Hippocampal formation (tissue), 2 donors: ENCODE measurements around the gene PSMA6.
A peak's percentile ranks its signal among the peaks of the same experiment; 100 is the strongest.
"Not testable (repeated sequence)": the region's sequence is repeated elsewhere in the genome, so short reads cannot be mapped to it uniquely, and the experiment has no call there.

Experiments
- DNase-seq, 2 donors: peaks; one replicate each; lab custom pipeline; 2025; lab: John Stamatoyannopoulos, UW

The PSMA6 gene

GRCh38 chr14:35285168-35286002, 6.8 kb upstream of the PSMA6 start:
- peak in 1 of 2 donors; percentile 18 for DNase-seq

DNA sequence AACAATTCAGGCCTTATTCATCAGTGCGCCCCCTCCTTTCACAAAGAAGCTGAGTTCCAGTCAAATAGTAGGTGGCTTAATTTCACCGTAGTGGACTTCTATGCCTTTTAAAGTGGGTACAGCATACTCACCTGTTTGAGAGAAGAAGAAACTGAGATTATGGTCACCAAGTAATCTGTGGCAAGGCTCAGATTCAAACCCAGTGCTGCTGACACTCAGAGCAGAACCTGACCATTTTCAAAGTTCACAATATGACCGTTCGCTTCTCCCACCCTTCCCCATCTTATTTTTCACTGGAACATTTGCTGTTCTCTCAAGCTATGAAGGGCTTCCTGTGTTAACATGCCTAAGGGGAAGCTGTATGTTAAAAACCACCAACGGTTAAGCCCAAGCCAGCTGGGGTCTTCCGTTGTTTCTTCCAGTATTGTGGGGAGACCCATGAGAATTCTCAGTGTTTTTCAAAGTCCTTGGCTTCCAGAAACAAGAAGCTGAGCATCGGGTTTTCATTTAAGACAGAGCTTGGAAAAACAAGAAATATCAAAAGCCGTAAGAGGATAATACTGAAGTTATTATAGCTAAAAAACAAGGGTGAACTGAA, 6.1 kb upstream of the PSMA6 start:
- no peak for DNase-seq

DNA sequence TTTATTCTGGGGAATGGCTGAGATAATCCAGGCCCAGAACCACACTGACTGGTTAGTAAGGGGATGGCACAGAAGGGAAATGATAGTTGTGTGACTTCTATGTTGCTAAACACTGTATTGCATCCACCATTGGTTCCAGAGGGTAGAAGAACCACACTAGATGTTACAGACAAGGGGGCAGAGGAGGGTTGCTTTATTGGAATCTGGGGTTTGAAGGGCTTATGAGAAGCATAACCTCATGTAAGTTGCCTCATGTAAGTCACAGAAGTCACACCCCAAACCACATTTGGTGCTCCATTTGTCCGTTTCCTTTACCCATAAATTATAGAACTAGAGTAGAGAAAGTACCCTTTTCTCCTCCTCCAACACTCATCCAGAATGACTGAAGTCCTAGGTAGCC, 5.5 kb upstream of the PSMA6 start:
- no peak for DNase-seq

DNA sequence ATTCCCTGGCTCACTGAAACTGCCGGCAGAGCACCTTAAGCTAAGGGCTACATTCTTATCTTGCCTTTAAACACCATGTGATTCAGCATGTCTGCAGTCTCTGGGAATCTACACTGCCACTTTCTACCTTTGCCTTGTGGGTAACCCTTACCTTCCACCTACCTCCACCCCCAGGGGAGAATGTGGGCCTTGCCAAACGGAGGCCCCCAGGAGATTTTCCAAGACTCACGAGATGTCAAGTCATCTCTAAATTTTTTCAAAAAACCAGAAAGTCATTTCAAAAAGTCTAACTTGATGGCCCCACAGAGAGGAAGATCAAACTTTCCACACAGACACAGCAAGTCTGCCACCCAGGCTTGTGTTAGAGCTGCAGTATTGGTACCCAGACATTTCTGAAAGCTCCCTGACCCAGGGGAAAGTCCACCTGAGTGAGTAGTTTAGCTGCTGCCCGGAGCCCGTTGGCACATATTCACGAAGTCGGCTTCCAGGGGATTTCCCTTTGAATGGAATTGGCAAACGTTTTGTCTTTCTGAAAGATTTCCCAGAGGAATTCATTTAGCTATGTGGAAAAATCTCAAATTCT, 4.7 kb upstream of the PSMA6 start:
- no peak for DNase-seq

- DNase-seq, result no peak
Observed at GRCh38 chr14:35289623-35290022, 2.6 kb upstream of the PSMA6 start.

- no peak for DNase-seq
Observed at GRCh38 chr14:35292770-35293561, 784 bp downstream of the PSMA6 start.

- DNase-seq, result no peak
Observed at GRCh38 chr14:35295845-35296161, 3.6 kb downstream of the PSMA6 start.

GRCh38 chr14:35296545-35296944, 4.4 kb downstream of the PSMA6 start:
- DNase-seq, result no peak

- DNase-seq, result no peak
Observed at GRCh38 chr14:35297706-35298105, 5.5 kb downstream of the PSMA6 start.

- DNase-seq, result no peak
Observed at GRCh38 chr14:35298351-35298750, 6.2 kb downstream of the PSMA6 start.

- no peak for DNase-seq
Observed at GRCh38 chr14:35299708-35300107, 7.5 kb downstream of the PSMA6 start.

- DNase-seq, result no peak
Observed at GRCh38 chr14:35300228-35300627, 8.0 kb downstream of the PSMA6 start.

DNA sequence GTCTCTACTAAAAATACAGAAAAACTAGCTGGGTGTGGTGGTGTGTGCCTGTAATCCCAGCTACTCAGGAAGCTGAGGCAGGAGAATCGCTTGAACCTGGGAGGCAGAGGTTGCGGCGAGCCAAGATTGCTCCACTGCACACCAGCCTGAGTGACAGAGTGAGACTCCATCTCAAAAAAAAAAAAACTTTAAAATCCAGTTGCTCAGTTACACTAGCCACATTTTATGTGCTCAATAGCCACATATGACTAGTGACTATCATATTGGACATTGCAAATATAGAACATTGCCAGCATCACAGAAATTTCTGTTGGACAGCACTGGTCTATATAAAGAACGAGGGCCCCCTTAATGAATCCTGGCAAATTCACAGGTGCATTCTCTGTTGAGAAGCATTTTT, 9.2 kb downstream of the PSMA6 start:
- not testable (repeated sequence) for DNase-seq

DNA sequence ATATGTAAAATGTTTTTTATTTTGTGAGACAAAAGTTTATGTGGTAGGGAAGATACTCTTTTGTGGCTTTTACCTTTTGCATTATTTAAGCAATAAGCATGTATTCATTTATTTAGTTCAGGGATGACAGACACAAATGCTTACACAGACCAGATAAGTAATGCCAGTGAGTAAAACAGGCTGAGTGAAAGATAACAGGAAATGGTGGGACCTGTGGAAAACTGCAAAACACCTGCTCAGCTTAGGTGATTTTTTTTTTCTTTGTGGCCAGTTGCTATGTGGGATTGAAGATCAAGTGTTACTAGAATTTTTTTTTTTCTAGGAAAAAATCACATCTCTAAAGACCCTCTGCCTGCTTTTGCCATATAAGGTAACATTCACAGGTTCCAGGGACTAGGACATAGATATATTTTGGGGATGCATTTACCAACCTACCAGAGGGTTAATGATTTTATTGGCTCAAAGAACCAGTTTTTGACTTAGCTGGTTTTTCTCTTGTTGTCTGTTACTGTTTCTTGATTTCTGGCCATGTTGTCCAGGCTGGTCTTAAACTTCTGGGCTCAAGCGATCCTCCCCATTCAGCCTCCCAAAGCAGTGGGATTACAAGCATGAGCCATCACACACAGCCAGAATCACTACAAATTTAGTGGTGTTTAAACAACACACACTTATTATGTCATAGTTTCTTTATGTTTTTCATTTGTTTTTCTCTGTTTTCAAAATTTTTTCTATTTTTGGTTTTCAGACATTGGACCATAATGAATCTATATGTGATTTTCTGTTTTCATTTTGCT, 9.8 kb downstream of the PSMA6 start:
- no peak for DNase-seq

GRCh38 chr14:35303149-35303935, 11.2 kb downstream of the PSMA6 start:
- DNase-seq, result no peak

GRCh38 chr14:35304812-35305462, 12.8 kb downstream of the PSMA6 start:
- no peak for DNase-seq

DNA sequence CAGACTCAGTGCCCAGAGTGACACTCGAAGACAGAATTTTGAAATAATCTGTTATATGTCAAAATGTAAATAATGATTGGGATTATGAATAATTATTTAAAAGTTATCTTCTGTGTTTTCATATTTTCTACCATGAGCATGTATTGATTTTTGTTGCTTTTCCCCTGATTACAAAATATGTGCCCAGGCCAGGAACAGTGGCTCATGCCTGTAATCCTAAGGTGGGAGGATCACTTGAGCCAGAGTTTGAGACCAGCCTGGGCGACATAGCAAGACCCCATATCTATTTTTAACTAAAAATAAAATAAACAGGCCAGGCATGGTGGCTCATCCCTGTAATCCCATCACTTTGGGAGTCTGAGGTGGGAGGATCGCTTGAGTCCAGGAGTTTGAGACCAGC, 13.5 kb downstream of the PSMA6 start:
- DNase-seq, result no peak

DNA sequence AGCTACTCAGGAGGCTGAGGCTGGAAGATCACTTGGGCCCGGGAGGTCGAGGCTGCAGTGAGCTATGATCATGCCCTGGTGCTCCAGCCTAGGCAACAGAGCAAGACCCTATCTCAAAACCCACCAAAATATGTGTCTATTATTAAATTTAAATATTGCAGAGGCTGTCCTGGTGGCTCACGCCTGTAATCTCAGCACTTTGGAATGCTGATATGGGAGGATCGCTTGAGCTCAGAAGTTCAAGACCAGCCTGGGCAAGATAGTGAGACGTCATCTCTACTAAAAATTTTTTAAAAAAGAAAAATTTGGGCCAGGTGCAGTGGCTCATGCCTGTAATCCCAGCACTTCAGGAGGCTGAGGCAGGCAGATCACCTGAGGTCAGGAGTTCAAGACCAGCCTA, 13.9 kb downstream of the PSMA6 start:
- no peak for DNase-seq

DNA sequence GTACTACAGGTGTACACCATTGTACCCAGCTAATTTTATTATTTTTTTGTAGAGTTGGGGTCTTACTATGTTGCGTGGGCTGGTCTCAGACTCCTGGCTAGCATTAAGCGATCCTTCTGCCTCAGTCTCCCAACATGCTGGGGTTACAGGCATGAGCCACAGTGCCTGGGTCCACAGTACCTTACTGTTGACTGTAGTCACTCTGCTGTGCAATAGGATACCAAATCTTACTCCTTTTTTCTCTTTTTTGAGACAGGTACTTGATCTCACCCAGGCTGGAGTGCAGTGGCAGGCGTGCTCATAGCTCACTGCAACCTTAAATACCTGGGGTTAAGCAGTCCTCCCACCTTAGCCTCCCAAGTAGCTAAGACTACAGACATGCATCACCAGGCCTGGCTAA, 25.6 kb downstream of the PSMA6 start:
- no peak for DNase-seq

DNA sequence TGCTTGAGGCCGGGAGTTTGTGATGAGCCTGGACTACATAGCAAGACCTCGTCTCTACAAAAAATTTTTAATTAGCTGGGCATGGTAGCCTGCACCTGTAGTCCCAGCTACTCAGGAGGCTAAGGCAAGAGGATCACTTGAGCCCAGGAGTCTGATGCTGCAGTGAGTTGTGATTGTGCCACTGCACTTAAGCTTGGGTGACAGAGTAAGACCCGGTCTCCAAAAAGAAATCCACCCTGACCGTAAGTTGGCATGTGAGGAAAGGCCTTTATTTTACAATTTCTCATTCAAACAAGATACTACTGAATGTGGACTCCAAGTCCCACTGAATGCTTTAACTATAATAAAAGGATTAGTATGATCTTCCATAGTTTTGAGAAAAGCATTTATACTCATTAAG, 27.3 kb downstream of the PSMA6 start:
- no peak for DNase-seq

DNA sequence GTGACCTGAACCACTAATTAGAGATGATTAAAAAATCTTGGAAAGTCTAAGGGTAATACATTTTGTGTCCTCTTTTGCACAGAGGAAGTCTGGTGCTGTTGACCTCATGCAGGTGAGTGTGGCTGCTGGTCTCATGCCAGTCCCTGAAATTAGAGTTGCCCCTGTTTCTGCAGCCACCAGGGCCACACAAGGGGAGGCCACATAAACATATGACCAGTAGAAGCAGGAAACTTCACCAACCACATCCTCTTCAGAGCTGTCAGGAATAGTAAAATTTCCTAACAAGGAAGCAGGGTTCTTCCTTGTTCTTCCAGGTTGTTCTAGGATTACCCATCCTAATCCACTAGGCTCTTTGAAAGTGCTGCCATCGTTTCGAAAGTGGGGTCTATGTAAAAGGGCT, 28.3 kb downstream of the PSMA6 start:
- no peak for DNase-seq
